Measurements from ENCODE around the gene KIF3A. TPM values are rescaled to one million over a fixed set of nuclear protein-coding genes. Genes with fewer than 3 reads are reported as not detected.

Gene KIF3A
- total and polyA plus RNA-seq, 2 of the 8 experiments (the other 6 are each of a cell fraction or from before 2014, with no cell fraction given): 3.1 to 13.1 TPM

DNA sequence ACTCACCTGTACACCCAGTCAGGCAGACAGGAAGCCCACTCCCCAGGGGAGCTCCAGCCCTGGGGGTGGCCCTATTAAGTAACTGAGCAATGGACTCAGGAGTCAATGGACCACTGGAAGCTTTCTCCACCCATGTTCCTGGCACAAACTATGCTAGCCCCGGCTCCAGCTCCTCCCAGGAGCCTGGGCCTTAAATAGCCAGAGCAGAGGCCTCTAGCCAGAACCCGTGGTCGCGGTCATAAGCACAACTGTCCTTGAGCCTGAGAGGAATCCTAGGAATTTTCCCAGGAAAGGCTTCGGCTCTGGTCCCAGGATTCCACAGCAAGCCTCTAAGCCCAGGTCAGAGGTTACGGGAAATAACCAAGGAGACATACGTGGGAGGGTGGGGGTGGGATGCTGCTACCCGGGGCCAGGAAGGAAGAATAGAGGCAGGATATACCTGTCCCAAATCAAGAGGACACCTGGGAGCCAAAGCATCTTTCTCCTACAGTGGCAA, 34.2 kb upstream of the KIF3A start:
- Histone ChIP-seq H3K4me1 (replicated peaks in 1 of 4; ENCODE audit: control insufficient read depth in 3 of 4, insufficient read depth in 4 of 4, low read length in 3 of 4) (peaks cover 0 to 22% (median 5%) of the 10 kb centered on the region in 4 experiments; a peak in 5 of 7 replicates), H3K56ac (replicated peaks; ENCODE audit: insufficient read length, low read depth, low read length) (no peak overlapping the region), H3K4me3 (ENCODE audit: extremely low read depth in 1 of 4, insufficient read depth in 2 of 4, low read depth in 3 of 4, low read length in 4 of 4) (no peak overlapping the region), H2BK120ac (replicated peaks; ENCODE audit: low read depth, low read length) (no peak overlapping the region), H3K27me3 (replicated peaks in 1 of 4; ENCODE audit: control insufficient read depth in 3 of 4, extremely low read depth in 1 of 4, insufficient read depth in 3 of 4, low read length in 3 of 4) (peaks cover 0 to 22% (median 16%) of the 10 kb centered on the region in 4 experiments; a peak in 5 of 7 replicates), H3K79me2 (ENCODE audit: control insufficient read depth in 1 of 2, insufficient read depth in 2 of 2, low read length in 2 of 2) (peaks cover 0 to 7% of the 10 kb centered on the region in 2 experiments; a peak in 1 of 4 replicates), H3K23me2 (ENCODE audit: low read depth, low read length) (peaks cover 1% of the 10 kb centered on the region; the same call in 1 of the 2 replicates), H2BK20ac (ENCODE audit: low read length) (no peak overlapping the region), H2BK15ac (ENCODE audit: low read length) (no peak overlapping the region), H3K27ac (ENCODE audit: low read depth, low read length) (no peak overlapping the region), H3K23ac (ENCODE audit: insufficient read length) (no peak overlapping the region), H3K18ac (ENCODE audit: extremely low read depth, low read length) (no peak overlapping the region), H4K8ac (ENCODE audit: extremely low read depth, insufficient read depth, low read length) (no peak overlapping the region), H2AK5ac (ENCODE audit: low read depth, low read length) (peak overlapping the region; percentile 46; the same call in 1 of the 2 replicates), H2BK5ac (ENCODE audit: low read depth, low read length) (no peak overlapping the region), H3K4ac (replicated peaks; ENCODE audit: insufficient read length, low read depth, low read length) (no peak overlapping the region), H2BK12ac (ENCODE audit: low read depth, low read length) (no peak overlapping the region; the same call in 1 of the 2 replicates), H3K4me2 (ENCODE audit: insufficient read depth in 1 of 2, low read depth in 2 of 2, low read length in 2 of 2) (peak overlapping the region in 1 of 2 experiments; percentile 22; a peak in 1 of 4 replicates), H2AFZ (ENCODE audit: low read length) (no peak overlapping the region), H3K14ac (ENCODE audit: insufficient read length) (no peak overlapping the region), H4K5ac (ENCODE audit: insufficient read length, low read depth, low read length) (no peak overlapping the region), H3K9me3 (ENCODE audit: insufficient read depth in 2 of 2, low read depth in 1 of 2, low read length in 1 of 2) (no peaks in the 10 kb centered on the region), H3K9ac (replicated peaks in 1 of 4; ENCODE audit: extremely low read depth in 1 of 4, low read depth in 3 of 4, low read length in 3 of 4) (no peak overlapping the region), H4K91ac (replicated peaks; ENCODE audit: insufficient read length, low read length) (no peak overlapping the region), H3K36me3 (ENCODE audit: control insufficient read depth in 2 of 4, insufficient read depth in 4 of 4, low read length in 3 of 4) (no peaks in the 10 kb centered on the region), H3K79me1 (ENCODE audit: low read depth, low read length) (peaks cover 6% of the 10 kb centered on the region), H4K20me1 (replicated peaks in 1 of 2; ENCODE audit: control insufficient read depth in 1 of 2, insufficient read depth in 2 of 2, low read length in 2 of 2) (peaks cover 3 to 13% of the 10 kb centered on the region in 2 experiments)
- WGBS, 2 experiments (ENCODE audit: extremely low coverage in 1 of 2, insufficient coverage in 1 of 2, insufficient read length in 1 of 2, insufficient replicate concordance in 2 of 2, low coverage in 1 of 2, low lambda C conversion rate in 2 of 2, missing lambda C conversion rate in 1 of 2): 86% methylated on average over 8 of the region's 8 CpGs; no CpG with 5 or more reads in 1 of the 2 experiments
- FAIRE-seq (no peak), DNase-seq (ENCODE audit: low read depth in 1 of 2, low spot score in 2 of 2) (no peak)
- ChIA-PET CTCF (ENCODE audit: partially characterized antibody) (interaction anchor here (1.0 to 6.6 kb wide), 6 partner anchors 16 to 50 kb away, joined by 3 to 58 read pairs (median 5); partner anchors contain the start of gene CCNI2), POLR2A (ENCODE audit: partially characterized antibody) (interaction anchor here (1.1 to 1.2 kb wide), 2 partner anchors 11 to 53 kb away, joined by 3 to 4 read pairs; no protein-coding TSS in a partner anchor)
- TF ChIP-seq SP1 (IDR thresholded peaks at IDR 0.05; ENCODE audit: low read depth, low read length): no peak
- peak; percentile 82 for TF ChIP-seq TEAD4 (IDR thresholded peaks at IDR 0.05; ENCODE audit: low read depth, low read length)
